HFFc6 (cell line): ENCODE measurements around the gene EPHB6. TPM values are rescaled to one million over a fixed set of nuclear protein-coding genes. Genes with fewer than 3 reads are reported as not detected.

ENCODE experiments used
- DNase-seq: peaks from one replicate; pipeline ENCODE4 v3.0.0-alpha.2; 2018
- H3K27ac Mint-ChIP-seq: 2 replicates; pipeline ENCODE4 v1.8.0; 2020; ENCODE audit warnings: mild to moderate bottlenecking, mixed read lengths
- H3K27me3 Mint-ChIP-seq: 2 replicates; pipeline ENCODE4 v1.8.0; 2021; ENCODE audit warnings: mild to moderate bottlenecking, moderate library complexity, mixed read lengths; ENCODE audit not compliant: insufficient read depth
- H3K36me3 Mint-ChIP-seq: 2 replicates; pipeline ENCODE4 v1.8.0; 2021; ENCODE audit warnings: low read depth, mixed read lengths
- H3K4me1 Mint-ChIP-seq: 2 replicates; pipeline ENCODE4 v1.8.0; 2020; ENCODE audit warnings: low read depth, mixed read lengths
- H3K4me3 Mint-ChIP-seq: 2 replicates; pipeline ENCODE4 v1.8.0; 2020; ENCODE audit warnings: mild to moderate bottlenecking, moderate library complexity, mixed read lengths
- H3K9me3 Mint-ChIP-seq: 2 replicates; pipeline ENCODE4 v1.8.0; 2020; ENCODE audit warnings: mild to moderate bottlenecking, mixed read lengths
- total RNA-seq, 6 experiments: library from RNA; stranded (reverse); fragmentation: NEBNext Ultra II Directional; extraction: Animal tissue kit (Norgen Biotek cat#: 25700); gene quantifications; 2 replicates in 1 of 6; 3 replicates in 5 of 6; pipeline ENCODE4 v1.2.3, GENCODE V29; 2021
- TF ChIP-seq, protein P1 (sequence below): fragments of 200-600 bp; sonication (generic); IDR thresholded peaks from 2 replicates; pipeline ENCODE4 v1.5.0; 2021; ENCODE audit warnings: antibody characterized with exemption, mild to moderate bottlenecking

The EPHB6 gene
- total RNA-seq, 6 experiments from 2014 or later, result 0.26 to 0.69 (median 0.33) TPM

DNA sequence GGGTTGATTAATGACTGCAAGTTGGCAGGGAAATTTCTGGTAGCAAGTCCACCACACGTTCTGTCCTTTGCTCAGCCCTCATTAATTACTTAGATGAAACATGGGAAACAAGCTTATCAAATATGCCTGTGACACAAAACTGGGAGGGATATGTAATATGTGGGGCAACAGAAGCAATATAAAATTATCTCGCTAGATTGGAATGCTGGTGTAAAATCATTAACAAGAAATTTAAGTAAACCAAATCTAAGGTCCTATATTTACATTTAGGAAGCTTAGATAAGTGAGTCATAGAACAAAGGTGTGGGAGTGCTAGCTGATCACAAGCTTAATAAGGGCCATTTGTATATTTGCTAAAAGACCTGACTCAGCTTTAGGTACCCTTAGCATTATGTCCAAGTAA, 55.2 kb downstream of the EPHB6 start:
- Mint-ChIP-seq H3K36me3 (no peaks in the 10 kb centered on the region), H3K27me3 (peaks cover 8% of the 10 kb centered on the region), H3K27ac (no peak overlapping the region), H3K9me3 (peaks cover 5% of the 10 kb centered on the region), H3K4me3 (no peak overlapping the region), H3K4me1 (no peaks in the 10 kb centered on the region)
- TF ChIP-seq, protein P1, sequence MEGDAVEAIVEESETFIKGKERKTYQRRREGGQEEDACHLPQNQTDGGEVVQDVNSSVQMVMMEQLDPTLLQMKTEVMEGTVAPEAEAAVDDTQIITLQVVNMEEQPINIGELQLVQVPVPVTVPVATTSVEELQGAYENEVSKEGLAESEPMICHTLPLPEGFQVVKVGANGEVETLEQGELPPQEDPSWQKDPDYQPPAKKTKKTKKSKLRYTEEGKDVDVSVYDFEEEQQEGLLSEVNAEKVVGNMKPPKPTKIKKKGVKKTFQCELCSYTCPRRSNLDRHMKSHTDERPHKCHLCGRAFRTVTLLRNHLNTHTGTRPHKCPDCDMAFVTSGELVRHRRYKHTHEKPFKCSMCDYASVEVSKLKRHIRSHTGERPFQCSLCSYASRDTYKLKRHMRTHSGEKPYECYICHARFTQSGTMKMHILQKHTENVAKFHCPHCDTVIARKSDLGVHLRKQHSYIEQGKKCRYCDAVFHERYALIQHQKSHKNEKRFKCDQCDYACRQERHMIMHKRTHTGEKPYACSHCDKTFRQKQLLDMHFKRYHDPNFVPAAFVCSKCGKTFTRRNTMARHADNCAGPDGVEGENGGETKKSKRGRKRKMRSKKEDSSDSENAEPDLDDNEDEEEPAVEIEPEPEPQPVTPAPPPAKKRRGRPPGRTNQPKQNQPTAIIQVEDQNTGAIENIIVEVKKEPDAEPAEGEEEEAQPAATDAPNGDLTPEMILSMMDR, result no peak
- DNase-seq, result no peak

DNA sequence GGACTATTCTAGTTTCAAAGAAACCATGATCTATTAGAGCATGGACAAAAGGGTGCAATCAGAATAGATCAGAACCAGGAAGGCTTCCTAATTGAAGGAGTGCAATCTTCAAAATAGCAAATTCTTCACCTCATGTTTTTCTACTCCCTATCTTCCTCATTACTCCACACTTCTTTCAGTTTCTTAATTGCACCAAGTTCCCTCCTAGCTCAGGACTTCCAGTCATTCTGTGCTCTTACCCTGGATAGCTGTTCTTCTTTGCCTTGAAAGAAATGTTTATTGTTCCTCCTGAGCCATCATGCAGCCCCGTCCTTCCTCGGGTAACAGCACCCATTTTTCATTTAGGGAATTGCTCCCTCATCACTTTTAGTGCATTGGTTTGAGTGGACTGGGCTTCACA, 55.6 kb downstream of the EPHB6 start:
- no peaks in the 10 kb centered on the region for H3K4me1 Mint-ChIP-seq
- H3K36me3 Mint-ChIP-seq, result no peaks in the 10 kb centered on the region
- DNase-seq, result no peak
- peaks cover 8% of the 10 kb centered on the region for H3K27me3 Mint-ChIP-seq
- H3K27ac Mint-ChIP-seq, result no peak overlapping the region
- TF ChIP-seq, protein P1, result no peak
- peaks cover 5% of the 10 kb centered on the region for H3K9me3 Mint-ChIP-seq
- H3K4me3 Mint-ChIP-seq, result no peak overlapping the region

- Mint-ChIP-seq H3K4me3 (no peak overlapping the region), H3K36me3 (no peaks in the 10 kb centered on the region), H3K4me1 (no peaks in the 10 kb centered on the region), H3K27me3 (peaks cover 8% of the 10 kb centered on the region), H3K9me3 (no peaks in the 10 kb centered on the region), H3K27ac (no peak overlapping the region)
- TF ChIP-seq, protein P1, result no peak
- DNase-seq, result no peak
Measured at GRCh38 chr7:142913051-142913450, 58.2 kb downstream of the EPHB6 start.

DNA sequence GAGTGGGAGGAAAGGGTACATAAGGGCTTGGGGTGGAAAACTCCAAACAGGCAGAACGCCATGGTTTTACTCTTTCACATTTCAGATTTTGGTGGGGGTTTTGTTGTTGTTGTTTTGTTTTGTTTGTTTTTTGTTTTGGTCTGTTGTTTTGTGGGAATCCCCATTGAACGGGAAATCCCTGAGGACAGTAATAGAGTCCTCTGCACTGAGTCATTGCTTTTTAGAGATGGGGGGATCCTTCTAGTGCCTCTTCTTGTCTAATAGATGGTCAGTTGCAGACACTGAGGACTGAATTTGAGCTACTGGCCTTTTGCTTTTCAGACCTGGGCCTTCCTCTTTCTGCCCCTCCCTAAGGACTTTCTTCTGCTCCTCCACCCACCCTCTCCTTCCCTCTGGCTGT, 58.7 kb downstream of the EPHB6 start:
- DNase-seq, result no peak
- no peak overlapping the region for H3K4me3 Mint-ChIP-seq
- no peaks in the 10 kb centered on the region for H3K36me3 Mint-ChIP-seq
- peaks cover 11% of the 10 kb centered on the region for H3K27me3 Mint-ChIP-seq
- TF ChIP-seq, protein P1, result no peak
- no peaks in the 10 kb centered on the region for H3K4me1 Mint-ChIP-seq
- H3K9me3 Mint-ChIP-seq, result no peaks in the 10 kb centered on the region
- no peak overlapping the region for H3K27ac Mint-ChIP-seq

DNA sequence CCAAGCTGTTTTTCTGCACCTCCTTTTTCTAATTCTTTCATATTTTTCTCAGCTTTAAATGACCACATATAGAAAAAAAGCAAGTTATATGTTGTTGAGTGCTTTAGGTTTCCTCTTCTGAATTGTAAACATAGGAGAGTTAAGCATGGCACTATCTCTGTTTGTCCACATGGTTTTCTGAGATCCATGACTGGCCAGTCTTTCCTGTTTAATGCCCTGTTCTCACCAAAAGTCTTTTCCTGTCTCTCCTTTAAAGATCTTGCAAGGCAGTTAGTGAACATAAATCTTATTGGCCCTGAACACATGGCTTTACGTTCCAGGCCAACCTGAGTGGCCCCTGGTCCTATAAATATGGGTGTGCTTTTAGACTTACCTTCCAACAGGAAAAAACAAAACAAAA, 59.2 kb downstream of the EPHB6 start:
- Mint-ChIP-seq H3K4me3 (no peak overlapping the region), H3K27ac (no peak overlapping the region)
- no peak for DNase-seq

More for the DNA sequence above, 59.2 kb downstream of the EPHB6 start:
- Mint-ChIP-seq H3K4me1 (no peaks in the 10 kb centered on the region), H3K36me3 (no peaks in the 10 kb centered on the region), H3K27me3 (peaks cover 11% of the 10 kb centered on the region), H3K9me3 (no peaks in the 10 kb centered on the region)
- TF ChIP-seq, protein P1, result no peak
